Nephron progenitor cell (in vitro differentiated cells): Measurements from ENCODE around the gene ZNF202.
"Not testable (repeated sequence)": the region's sequence is repeated elsewhere in the genome, so short reads cannot be mapped to it uniquely, and the experiment has no call there.

Source experiments
- DNase-seq: peaks from one replicate; pipeline ENCODE4 v3.0.0; 2021
- H3K27ac Mint-ChIP-seq: 2 replicates; pipeline ENCODE4 v1.8.0; 2021; ENCODE audit warnings: mild to moderate bottlenecking, moderate library complexity, mixed read lengths
- H3K27me3 Mint-ChIP-seq: 2 replicates; pipeline ENCODE4 v1.8.0; 2021; ENCODE audit warnings: mild to moderate bottlenecking, low read depth, mixed read lengths; ENCODE audit not compliant: poor library complexity
- H3K36me3 Mint-ChIP-seq: 2 replicates; pipeline ENCODE4 v1.8.0; 2021; ENCODE audit warnings: low read depth, mixed read lengths
- H3K4me1 Mint-ChIP-seq: 2 replicates; pipeline ENCODE4 v1.8.0; 2021; ENCODE audit warnings: mixed read lengths
- H3K4me3 Mint-ChIP-seq: 2 replicates; pipeline ENCODE4 v1.8.0; 2021; ENCODE audit warnings: mild to moderate bottlenecking, moderate library complexity, mixed read lengths
- H3K9me3 Mint-ChIP-seq: 2 replicates; pipeline ENCODE4 v1.8.0; 2021; ENCODE audit warnings: mild to moderate bottlenecking, moderate library complexity, mixed read lengths
- TF ChIP-seq, protein P1 (sequence below): fragments of 200-600 bp; sonication (generic); IDR thresholded peaks from 2 replicates; pipeline ENCODE4 v1.5.0; 2021; ENCODE audit warnings: antibody characterized with exemption

The ZNF202 gene

DNA sequence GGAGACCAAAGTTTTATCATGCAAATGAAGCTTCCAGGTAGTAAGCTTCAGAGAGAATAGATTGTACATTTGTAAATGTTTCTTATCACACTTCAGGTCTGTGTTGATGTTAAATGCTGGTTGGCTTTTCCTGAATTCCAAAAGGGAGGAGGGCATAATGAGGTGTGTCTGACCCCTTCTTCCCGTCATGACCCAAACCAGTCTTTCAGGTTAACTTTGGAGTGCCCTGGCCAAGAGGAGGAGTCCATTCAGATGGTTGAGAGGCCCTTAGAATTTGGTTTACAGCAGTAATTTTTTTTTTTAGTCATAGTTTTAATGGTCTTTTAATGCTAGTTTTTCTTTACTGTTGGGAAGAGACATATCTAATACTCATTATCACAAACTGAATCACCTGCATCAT, 10.3 kb upstream of the ZNF202 start:
- no peaks in the 10 kb centered on the region for H3K4me1 Mint-ChIP-seq
- no peak overlapping the region for H3K4me3 Mint-ChIP-seq
- H3K27ac Mint-ChIP-seq, result no peak overlapping the region
- H3K27me3 Mint-ChIP-seq, result peaks cover 3% of the 10 kb centered on the region
- H3K36me3 Mint-ChIP-seq, result no peaks in the 10 kb centered on the region
- TF ChIP-seq, protein P1, sequence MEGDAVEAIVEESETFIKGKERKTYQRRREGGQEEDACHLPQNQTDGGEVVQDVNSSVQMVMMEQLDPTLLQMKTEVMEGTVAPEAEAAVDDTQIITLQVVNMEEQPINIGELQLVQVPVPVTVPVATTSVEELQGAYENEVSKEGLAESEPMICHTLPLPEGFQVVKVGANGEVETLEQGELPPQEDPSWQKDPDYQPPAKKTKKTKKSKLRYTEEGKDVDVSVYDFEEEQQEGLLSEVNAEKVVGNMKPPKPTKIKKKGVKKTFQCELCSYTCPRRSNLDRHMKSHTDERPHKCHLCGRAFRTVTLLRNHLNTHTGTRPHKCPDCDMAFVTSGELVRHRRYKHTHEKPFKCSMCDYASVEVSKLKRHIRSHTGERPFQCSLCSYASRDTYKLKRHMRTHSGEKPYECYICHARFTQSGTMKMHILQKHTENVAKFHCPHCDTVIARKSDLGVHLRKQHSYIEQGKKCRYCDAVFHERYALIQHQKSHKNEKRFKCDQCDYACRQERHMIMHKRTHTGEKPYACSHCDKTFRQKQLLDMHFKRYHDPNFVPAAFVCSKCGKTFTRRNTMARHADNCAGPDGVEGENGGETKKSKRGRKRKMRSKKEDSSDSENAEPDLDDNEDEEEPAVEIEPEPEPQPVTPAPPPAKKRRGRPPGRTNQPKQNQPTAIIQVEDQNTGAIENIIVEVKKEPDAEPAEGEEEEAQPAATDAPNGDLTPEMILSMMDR, result no peak
- no peak for DNase-seq
- peaks cover 13% of the 10 kb centered on the region for H3K9me3 Mint-ChIP-seq

DNA sequence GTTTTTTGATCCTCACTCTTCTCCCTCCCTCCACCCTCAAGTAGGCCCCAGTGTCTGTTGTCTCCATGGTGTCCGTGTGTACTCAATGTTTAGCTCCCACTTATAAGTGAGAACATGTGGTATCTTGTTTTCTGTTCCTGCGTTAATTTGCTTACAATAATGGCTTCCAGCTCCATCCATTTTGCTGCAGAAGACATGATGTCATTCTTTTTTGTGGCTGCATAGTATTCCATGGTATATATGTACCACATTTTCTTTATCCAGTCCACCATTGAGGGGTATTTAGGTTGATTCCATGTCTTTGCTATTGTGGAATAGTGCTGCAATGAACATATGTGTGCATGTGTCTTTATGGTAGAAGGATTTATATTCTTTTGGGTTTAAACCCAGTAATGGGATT, 6.9 kb upstream of the ZNF202 start:
- not testable (repeated sequence) for H3K4me3 Mint-ChIP-seq, H3K36me3 Mint-ChIP-seq, DNase-seq, H3K27ac Mint-ChIP-seq, H3K4me1 Mint-ChIP-seq, H3K27me3 Mint-ChIP-seq
- peaks cover 13% of the 10 kb centered on the region for H3K9me3 Mint-ChIP-seq

DNA sequence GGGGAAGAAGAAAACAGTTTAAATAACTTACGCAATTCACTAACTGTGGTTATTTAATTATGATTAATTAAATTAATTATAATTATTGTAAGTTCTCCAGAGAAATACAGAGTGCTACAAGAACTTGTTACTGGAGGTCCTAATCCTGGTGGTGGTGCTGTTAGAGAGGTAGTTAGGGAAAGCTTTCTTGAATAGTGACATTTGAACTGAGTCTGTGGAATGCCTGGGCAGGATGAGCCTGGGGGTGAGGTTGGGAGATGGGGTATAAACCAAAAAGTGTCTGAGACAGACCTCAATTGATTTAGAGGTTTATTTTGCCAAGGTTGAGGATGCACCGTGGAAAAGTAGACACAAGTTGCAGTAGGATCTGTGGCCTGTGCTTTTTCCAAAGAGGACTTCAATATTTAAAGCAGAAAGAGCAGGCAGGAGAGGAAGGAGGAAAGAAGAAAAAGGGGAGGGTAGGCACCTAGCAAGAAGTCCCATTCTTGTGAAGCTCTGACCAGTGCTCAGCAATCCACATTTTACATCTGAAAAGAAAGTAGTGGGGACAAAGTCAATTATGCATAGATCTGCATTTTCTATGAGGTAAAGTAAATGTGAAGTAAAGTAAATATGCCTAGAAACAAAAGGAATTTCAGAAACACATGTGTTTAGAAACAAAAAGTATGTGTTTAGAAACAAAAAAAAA, 4.4 kb upstream of the ZNF202 start:
- Mint-ChIP-seq H3K4me3 (no peak overlapping the region), H3K36me3 (no peaks in the 10 kb centered on the region), H3K27me3 (no peaks in the 10 kb centered on the region), H3K4me1 (peaks cover 13% of the 10 kb centered on the region), H3K9me3 (peaks cover 13% of the 10 kb centered on the region), H3K27ac (no peak overlapping the region)
- TF ChIP-seq, protein P1, result no peak
- DNase-seq, result no peak

DNA sequence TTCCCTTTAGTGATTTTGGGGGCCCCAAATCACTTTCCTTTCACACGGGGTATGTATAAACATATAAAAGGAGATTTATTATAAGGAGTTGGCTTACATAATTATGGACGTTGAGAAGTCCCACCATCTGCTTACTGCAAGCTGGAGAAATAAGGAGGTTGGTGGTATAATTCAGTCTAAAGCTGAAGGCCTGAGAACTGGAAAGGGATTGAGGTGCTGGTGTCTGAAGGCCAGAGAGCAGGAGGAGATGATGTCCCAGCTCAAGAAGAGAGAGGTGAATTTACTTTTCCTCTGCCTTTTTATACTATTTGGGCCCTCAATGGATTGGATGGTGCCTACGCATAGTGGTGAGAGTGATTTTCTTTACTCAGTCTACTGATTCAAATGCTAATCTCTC, 1.3 kb upstream of the ZNF202 start:
- peaks cover 30% of the 10 kb centered on the region for H3K4me1 Mint-ChIP-seq
- peaks cover 2% of the 10 kb centered on the region for H3K27me3 Mint-ChIP-seq
- H3K36me3 Mint-ChIP-seq, result peaks cover 17% of the 10 kb centered on the region
- H3K4me3 Mint-ChIP-seq, result peak overlapping the region; percentile 86
- TF ChIP-seq, protein P1, result no peak
- DNase-seq, result no peak
- H3K9me3 Mint-ChIP-seq, result peaks cover 14% of the 10 kb centered on the region
- no peak overlapping the region for H3K27ac Mint-ChIP-seq

DNA sequence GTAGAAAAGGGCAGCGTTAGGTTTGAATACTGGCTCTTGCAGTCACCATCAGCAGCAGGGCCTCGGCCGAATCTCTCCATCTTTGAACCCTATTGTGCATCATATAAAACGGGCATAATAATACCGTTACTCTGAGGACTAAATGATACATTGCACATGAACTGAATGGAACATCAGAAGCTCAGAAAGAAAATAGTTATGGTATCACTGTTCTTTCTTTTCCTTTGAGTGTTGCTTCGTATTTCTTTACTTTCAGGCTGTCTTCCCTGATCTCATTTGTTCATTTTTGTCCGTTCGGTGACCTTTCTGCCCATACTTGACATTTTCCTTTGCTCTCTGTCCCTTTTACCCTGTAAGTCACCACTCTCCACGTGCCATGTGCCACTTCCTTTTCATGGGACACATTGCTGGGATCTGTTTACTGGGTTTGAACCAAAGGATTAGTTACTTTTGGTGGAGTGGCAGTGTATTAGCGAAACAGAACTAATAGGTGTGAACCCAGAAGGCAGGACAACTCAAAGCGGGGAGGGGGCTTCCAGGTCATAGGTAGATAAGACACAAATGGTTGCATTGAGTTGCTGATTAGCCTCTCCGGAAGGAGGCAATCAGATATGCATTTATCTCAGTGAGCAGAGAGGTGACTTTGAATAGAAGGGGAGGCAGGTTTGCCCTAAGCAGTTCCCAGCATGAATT, 717 bp upstream of the ZNF202 start:
- peak overlapping the region; percentile 86 for H3K4me3 Mint-ChIP-seq
- DNase-seq, result no peak

DNA sequence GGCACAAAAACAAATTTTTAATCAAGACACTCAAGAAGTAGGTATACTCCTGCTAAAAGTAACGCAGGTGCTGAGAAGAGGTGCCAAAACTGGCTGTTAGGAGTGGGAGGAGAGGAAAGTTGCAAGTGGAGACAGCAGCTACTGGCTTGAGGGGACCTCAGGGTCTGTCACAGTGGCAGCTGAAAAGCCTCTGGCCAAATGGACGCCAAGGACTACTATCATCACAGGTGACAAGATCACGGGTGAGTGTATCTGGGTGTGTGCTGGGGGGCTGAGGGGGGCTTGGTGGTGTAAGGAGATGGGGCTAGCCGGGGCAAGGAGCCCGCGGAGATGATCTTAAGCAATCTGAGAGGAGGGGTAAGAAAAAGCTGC, 687 bp downstream of the ZNF202 start:
- DNase-seq, result no peak
- peak overlapping the region; percentile 86 for H3K4me3 Mint-ChIP-seq
- peaks cover 24% of the 10 kb centered on the region for H3K9me3 Mint-ChIP-seq
- peaks cover 2% of the 10 kb centered on the region for H3K27me3 Mint-ChIP-seq
- H3K36me3 Mint-ChIP-seq, result peaks cover 32% of the 10 kb centered on the region
- TF ChIP-seq, protein P1, result no peak
- peak overlapping the region; percentile 74 for H3K27ac Mint-ChIP-seq
- peaks cover 27% of the 10 kb centered on the region for H3K4me1 Mint-ChIP-seq

More for the DNA sequence above, 717 bp upstream of the ZNF202 start:
- H3K27me3 Mint-ChIP-seq, result peaks cover 2% of the 10 kb centered on the region
- TF ChIP-seq, protein P1, result no peak
- H3K9me3 Mint-ChIP-seq, result peaks cover 18% of the 10 kb centered on the region
- H3K4me1 Mint-ChIP-seq, result peaks cover 30% of the 10 kb centered on the region
- no peak overlapping the region for H3K27ac Mint-ChIP-seq
- H3K36me3 Mint-ChIP-seq, result peaks cover 23% of the 10 kb centered on the region
